ENCODE data around the gene NADSYN1. TPM values are rescaled to one million over a fixed set of nuclear protein-coding genes. Genes with fewer than 3 reads are reported as not detected.

Gene NADSYN1
- total RNA-seq, 2 donors from 2014 or later: 45.7 to 71.2 TPM

GRCh38 chr11:71498091-71498490 lies 45.1 kb downstream of the NADSYN1 start:
- WGBS, 2 donors: 94 to 95% methylated on average over 18 to 19 of the region's 19 CpGs
- intact Hi-C loops (cut with DNase I): no loop called here
- ATAC-seq (no peak), DNase-seq (no peak)
- Histone ChIP-seq H3K9me3 (no peaks in the 10 kb centered on the region), H3K27me3 (no peaks in the 10 kb centered on the region), H3K4me3 (no peak overlapping the region), H3K27ac (no peak overlapping the region), H3K4me1 (no peaks in the 10 kb centered on the region), H3K36me3 (replicated peaks in 1 of 2; ENCODE audit: insufficient read depth in 1 of 2, low read depth in 2 of 2) (peaks cover 21 to 28% of the 10 kb centered on the region in 2 donors)
- TF ChIP-seq POLR2A (IDR thresholded peaks at IDR 0.05): no peak
- TF ChIP-seq, protein P1, sequence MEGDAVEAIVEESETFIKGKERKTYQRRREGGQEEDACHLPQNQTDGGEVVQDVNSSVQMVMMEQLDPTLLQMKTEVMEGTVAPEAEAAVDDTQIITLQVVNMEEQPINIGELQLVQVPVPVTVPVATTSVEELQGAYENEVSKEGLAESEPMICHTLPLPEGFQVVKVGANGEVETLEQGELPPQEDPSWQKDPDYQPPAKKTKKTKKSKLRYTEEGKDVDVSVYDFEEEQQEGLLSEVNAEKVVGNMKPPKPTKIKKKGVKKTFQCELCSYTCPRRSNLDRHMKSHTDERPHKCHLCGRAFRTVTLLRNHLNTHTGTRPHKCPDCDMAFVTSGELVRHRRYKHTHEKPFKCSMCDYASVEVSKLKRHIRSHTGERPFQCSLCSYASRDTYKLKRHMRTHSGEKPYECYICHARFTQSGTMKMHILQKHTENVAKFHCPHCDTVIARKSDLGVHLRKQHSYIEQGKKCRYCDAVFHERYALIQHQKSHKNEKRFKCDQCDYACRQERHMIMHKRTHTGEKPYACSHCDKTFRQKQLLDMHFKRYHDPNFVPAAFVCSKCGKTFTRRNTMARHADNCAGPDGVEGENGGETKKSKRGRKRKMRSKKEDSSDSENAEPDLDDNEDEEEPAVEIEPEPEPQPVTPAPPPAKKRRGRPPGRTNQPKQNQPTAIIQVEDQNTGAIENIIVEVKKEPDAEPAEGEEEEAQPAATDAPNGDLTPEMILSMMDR (IDR thresholded peaks at IDR 0.05): no peak

DNA sequence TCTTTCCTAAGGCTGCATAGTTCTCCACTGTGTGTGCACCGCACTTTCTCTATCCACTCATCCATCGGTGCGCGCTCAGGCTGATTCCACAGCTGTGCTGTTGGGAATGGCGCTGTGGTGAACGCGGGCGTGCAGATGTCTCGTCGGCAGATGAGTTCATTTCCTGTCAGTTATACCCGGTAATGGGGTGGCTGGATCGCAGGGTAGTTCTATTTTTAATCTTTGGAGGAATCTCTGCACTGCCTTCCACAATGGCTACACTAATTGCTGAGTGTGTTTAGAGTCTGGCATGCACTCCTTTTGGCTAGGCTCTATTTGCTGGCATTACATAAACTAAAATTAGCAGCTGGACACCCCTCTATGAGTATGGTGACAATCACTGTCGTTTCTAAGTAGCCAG lies 46.1 kb downstream of the NADSYN1 start:
- WGBS, 2 donors: 73 to 93% methylated on average over 13 of the region's 13 CpGs
- H3K4me3 ChIP-seq: no peak overlapping the region
- H3K27me3 ChIP-seq: no peaks in the 10 kb centered on the region
- H3K36me3 ChIP-seq (replicated peaks in 1 of 2; ENCODE audit: insufficient read depth in 1 of 2, low read depth in 2 of 2): peaks cover 21 to 27% of the 10 kb centered on the region in 2 donors
- H3K27ac ChIP-seq: no peak overlapping the region
- no peak for ATAC-seq
- no peaks in the 10 kb centered on the region for H3K4me1 ChIP-seq
- DNase-seq: no peak
- H3K9me3 ChIP-seq: no peaks in the 10 kb centered on the region
- intact Hi-C loops (cut with DNase I): no loop called here
- TF ChIP-seq, protein P1 (IDR thresholded peaks at IDR 0.05): no peak
- TF ChIP-seq POLR2A (IDR thresholded peaks at IDR 0.05): no peak

- Histone ChIP-seq H3K27ac (no peak overlapping the region), H3K27me3 (no peaks in the 10 kb centered on the region), H3K36me3 (replicated peaks in 1 of 2; ENCODE audit: insufficient read depth in 1 of 2, low read depth in 2 of 2) (peaks cover 21 to 26% of the 10 kb centered on the region in 2 donors), H3K9me3 (no peaks in the 10 kb centered on the region), H3K4me3 (no peak overlapping the region), H3K4me1 (no peaks in the 10 kb centered on the region)
- ATAC-seq (no peak), DNase-seq (no peak)
- TF ChIP-seq, protein P1 (IDR thresholded peaks at IDR 0.05): no peak
- TF ChIP-seq POLR2A (IDR thresholded peaks at IDR 0.05): no peak
- intact Hi-C loops (cut with DNase I): no loop called here
- 84 to 94% methylated on average over 6 of the region's 6 CpGs for WGBS, 2 donors
These were observed 46.5 kb downstream of the NADSYN1 start for GRCh38 chr11:71499546-71499945.

DNA sequence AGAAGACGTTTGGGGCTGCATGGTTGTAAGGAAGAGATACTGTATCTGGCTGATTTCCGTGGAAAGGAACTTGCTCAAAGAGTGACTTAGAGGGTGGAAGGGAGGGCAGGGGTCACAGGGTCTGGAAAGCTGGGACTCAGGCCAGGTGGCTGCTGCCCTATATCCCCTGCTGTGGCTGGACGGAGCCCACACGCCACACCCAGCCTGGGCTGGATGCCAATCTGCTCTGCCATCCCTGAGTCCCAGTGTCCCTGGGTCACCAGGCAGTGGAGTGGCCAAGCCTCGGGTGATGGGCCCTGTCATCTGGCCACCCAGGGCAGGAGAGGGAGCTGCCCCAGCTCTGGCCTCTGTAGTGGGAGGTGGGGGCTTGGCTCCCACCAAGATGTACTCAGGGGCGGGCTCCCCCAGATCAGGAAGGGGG lies 47.6 kb downstream of the NADSYN1 start:
- intact Hi-C loops (cut with DNase I): no loop called here
- H3K36me3 ChIP-seq (replicated peaks in 1 of 2; ENCODE audit: insufficient read depth in 1 of 2, low read depth in 2 of 2): peaks cover 14 to 26% of the 10 kb centered on the region in 2 donors
- WGBS, 2 donors: 61 to 62% methylated on average over 3 to 6 of the region's 6 CpGs

More for the DNA sequence above, 47.6 kb downstream of the NADSYN1 start:
- Histone ChIP-seq H3K4me1 (no peaks in the 10 kb centered on the region), H3K4me3 (no peak overlapping the region), H3K27ac (no peak overlapping the region), H3K27me3 (no peaks in the 10 kb centered on the region), H3K9me3 (no peaks in the 10 kb centered on the region)
- DNase-seq: no peak
- no peak for ATAC-seq
- TF ChIP-seq, protein P1 (IDR thresholded peaks at IDR 0.05): no peak
- no peak for TF ChIP-seq POLR2A (IDR thresholded peaks at IDR 0.05)

Data from body of pancreas (tissue), 4 donors.